Measurements from ENCODE around the gene DISP3.

DNA sequence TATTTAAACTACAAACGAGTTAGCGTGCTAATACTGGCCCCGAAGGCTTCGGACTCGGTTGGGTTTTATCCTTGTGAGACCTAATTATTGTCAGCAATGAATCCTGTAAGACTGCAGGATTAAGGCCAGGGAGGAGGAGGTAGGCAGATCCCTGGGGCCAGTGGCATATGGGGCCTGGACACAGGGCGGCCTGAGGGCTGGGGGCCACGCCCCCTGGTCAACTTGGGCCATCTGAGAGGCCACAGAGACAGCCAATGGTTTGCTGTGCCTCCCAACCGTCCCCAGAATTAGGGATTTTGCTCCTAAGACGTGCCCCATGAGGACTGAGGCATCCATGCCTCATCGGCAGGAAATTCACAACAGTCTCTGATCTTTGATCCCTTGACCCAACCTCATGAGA lies 31.1 kb upstream of the DISP3 start:
- TF ChIP-seq, protein P1, sequence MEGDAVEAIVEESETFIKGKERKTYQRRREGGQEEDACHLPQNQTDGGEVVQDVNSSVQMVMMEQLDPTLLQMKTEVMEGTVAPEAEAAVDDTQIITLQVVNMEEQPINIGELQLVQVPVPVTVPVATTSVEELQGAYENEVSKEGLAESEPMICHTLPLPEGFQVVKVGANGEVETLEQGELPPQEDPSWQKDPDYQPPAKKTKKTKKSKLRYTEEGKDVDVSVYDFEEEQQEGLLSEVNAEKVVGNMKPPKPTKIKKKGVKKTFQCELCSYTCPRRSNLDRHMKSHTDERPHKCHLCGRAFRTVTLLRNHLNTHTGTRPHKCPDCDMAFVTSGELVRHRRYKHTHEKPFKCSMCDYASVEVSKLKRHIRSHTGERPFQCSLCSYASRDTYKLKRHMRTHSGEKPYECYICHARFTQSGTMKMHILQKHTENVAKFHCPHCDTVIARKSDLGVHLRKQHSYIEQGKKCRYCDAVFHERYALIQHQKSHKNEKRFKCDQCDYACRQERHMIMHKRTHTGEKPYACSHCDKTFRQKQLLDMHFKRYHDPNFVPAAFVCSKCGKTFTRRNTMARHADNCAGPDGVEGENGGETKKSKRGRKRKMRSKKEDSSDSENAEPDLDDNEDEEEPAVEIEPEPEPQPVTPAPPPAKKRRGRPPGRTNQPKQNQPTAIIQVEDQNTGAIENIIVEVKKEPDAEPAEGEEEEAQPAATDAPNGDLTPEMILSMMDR (IDR thresholded peaks at IDR 0.05 in 2 of 3, conservative IDR thresholded peaks at IDR 0.05 in 1 of 3; ENCODE audit: borderline replicate concordance in 1 of 3, insufficient read depth in 1 of 3, low read depth in 2 of 3, low read length in 2 of 3) = no peak
- TF ChIP-seq RAD21 (IDR thresholded peaks at IDR 0.05; ENCODE audit: low read depth) = no peak
- TF ChIP-seq JUND (IDR thresholded peaks at IDR 0.05) = no peak
- TF ChIP-seq EGR1 (IDR thresholded peaks at IDR 0.05; ENCODE audit: low read depth) = no peak
- no peak for TF ChIP-seq POLR2A (IDR thresholded peaks at IDR 0.05; ENCODE audit: borderline replicate concordance, extremely low read depth, insufficient read depth, insufficient read length)
- TF ChIP-seq, protein P2, sequence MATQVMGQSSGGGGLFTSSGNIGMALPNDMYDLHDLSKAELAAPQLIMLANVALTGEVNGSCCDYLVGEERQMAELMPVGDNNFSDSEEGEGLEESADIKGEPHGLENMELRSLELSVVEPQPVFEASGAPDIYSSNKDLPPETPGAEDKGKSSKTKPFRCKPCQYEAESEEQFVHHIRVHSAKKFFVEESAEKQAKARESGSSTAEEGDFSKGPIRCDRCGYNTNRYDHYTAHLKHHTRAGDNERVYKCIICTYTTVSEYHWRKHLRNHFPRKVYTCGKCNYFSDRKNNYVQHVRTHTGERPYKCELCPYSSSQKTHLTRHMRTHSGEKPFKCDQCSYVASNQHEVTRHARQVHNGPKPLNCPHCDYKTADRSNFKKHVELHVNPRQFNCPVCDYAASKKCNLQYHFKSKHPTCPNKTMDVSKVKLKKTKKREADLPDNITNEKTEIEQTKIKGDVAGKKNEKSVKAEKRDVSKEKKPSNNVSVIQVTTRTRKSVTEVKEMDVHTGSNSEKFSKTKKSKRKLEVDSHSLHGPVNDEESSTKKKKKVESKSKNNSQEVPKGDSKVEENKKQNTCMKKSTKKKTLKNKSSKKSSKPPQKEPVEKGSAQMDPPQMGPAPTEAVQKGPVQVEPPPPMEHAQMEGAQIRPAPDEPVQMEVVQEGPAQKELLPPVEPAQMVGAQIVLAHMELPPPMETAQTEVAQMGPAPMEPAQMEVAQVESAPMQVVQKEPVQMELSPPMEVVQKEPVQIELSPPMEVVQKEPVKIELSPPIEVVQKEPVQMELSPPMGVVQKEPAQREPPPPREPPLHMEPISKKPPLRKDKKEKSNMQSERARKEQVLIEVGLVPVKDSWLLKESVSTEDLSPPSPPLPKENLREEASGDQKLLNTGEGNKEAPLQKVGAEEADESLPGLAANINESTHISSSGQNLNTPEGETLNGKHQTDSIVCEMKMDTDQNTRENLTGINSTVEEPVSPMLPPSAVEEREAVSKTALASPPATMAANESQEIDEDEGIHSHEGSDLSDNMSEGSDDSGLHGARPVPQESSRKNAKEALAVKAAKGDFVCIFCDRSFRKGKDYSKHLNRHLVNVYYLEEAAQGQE (IDR thresholded peaks at IDR 0.05; ENCODE audit: low read depth) = no peak

Data from HCT116 (cell line).